CD4-positive, alpha-beta memory T cell (primary cell): ENCODE data around the gene STAT3. TPM values are rescaled to one million over a fixed set of nuclear protein-coding genes. Genes with fewer than 3 reads are reported as not detected.
"Not testable (repeated sequence)": the region's sequence is repeated elsewhere in the genome, so short reads cannot be mapped to it uniquely, and the experiment has no call there.

Experiments
- CTCF ChIA-PET: fragments of 350-600 bp; sonication (Branson Sonifier 250); formaldehyde crosslinking; loops from one replicate; lab custom pipeline; 2021; ENCODE audit warnings: inconsistent platforms; ENCODE audit not compliant: partially characterized antibody; lab: Charles Lee
- POLR2A ChIA-PET: fragments of 350-600 bp; sonication (Branson Sonifier 250); formaldehyde crosslinking; loops from one replicate; lab custom pipeline; 2021; ENCODE audit not compliant: partially characterized antibody; lab: Charles Lee
- DNase-seq, 5 donors: peaks; one replicate each; pipeline versions ENCODE4 v3.0.0 to v3.0.0-alpha.2; 2020 to 2022; ENCODE audit warnings: mixed read lengths in 1 of 5
- H3K27ac ChIP-seq: one replicate; pipeline ENCODE4 v1.7.0; 2013; ENCODE audit warnings: low read depth, low read length
- H3K27me3 ChIP-seq: 2 replicates; pipeline ENCODE4 v1.7.0; 2013; ENCODE audit warnings: mild to moderate bottlenecking, low read length, moderate library complexity; ENCODE audit not compliant: insufficient read depth
- H3K36me3 ChIP-seq: 2 replicates; pipeline ENCODE4 v1.7.0; 2013; ENCODE audit warnings: mild to moderate bottlenecking, low read length, moderate library complexity; ENCODE audit not compliant: insufficient read depth
- H3K4me1 ChIP-seq: 2 replicates; pipeline ENCODE4 v1.7.0; 2013; ENCODE audit warnings: mild to moderate bottlenecking, low read length, moderate library complexity; ENCODE audit not compliant: insufficient read depth
- H3K4me3 ChIP-seq, 2 donors: one replicate each; pipeline ENCODE4 v1.7.0; 2013; ENCODE audit warnings: low read length in 2 of 2, mild to moderate bottlenecking in 1 of 2
- H3K9me3 ChIP-seq, 2 donors: one replicate each; pipeline ENCODE4 v1.7.0; 2013; ENCODE audit warnings: low read length in 2 of 2, control low read depth in 1 of 2; ENCODE audit not compliant: control insufficient read depth in 1 of 2
- H3K27ac Mint-ChIP-seq, 7 donors: one replicate each; pipeline ENCODE4 v1.8.0; 2020 to 2021; ENCODE audit warnings: mixed read lengths in 7 of 7, mild to moderate bottlenecking in 6 of 7, inconsistent platforms in 3 of 7, moderate library complexity in 3 of 7
- H3K27me3 Mint-ChIP-seq, 2 donors: one replicate each; pipeline ENCODE4 v1.8.0; 2020 to 2021; ENCODE audit warnings: mixed read lengths in 2 of 2
- H3K36me3 Mint-ChIP-seq, 2 donors: one replicate each; pipeline ENCODE4 v1.8.0; 2020 to 2021; ENCODE audit warnings: mixed read lengths in 2 of 2, inconsistent platforms in 1 of 2, mild to moderate bottlenecking in 1 of 2
- H3K4me1 Mint-ChIP-seq, 4 donors: one replicate each; pipeline ENCODE4 v1.8.0; 2020 to 2021; ENCODE audit warnings: mixed read lengths in 4 of 4, mild to moderate bottlenecking in 1 of 4
- H3K4me3 Mint-ChIP-seq, 8 donors: one replicate each; pipeline ENCODE4 v1.8.0; 2020 to 2021; ENCODE audit warnings: mixed read lengths in 8 of 8, mild to moderate bottlenecking in 7 of 8, moderate library complexity in 6 of 8, inconsistent platforms in 3 of 8
- H3K9me3 Mint-ChIP-seq, 8 donors: one replicate each; pipeline ENCODE4 v1.8.0; 2020 to 2021; ENCODE audit warnings: mixed read lengths in 8 of 8, mild to moderate bottlenecking in 5 of 8, inconsistent platforms in 3 of 8, moderate library complexity in 1 of 8
- intact Hi-C: fragments of 100-400 bp; cut with micrococcal nuclease; formaldehyde crosslinking; loops from one replicate; pipeline ENCODE4 v1.15.1; 2023
- polyA plus RNA-seq, 2 donors: library from polyadenylated mRNA; unstranded; fragments of 300-500 nt; fragmentation: Illumina TruSeq; gene quantifications; one replicate each; pipeline ENCODE4 v1.2.3, GENCODE V29; 2021
- total RNA-seq, 2 experiments: library from RNA; stranded (reverse); gene quantifications; one replicate each; pipeline ENCODE4 v1.2.3, GENCODE V29; 2021

The STAT3 gene
- total and polyA plus RNA-seq, 4 experiments from 2014 or later, result 103 to 147 (median 130) TPM

- Mint-ChIP-seq H3K4me1 (peaks cover 61 to 85% (median 74%) of the 10 kb centered on the region in 4 donors), H3K4me3 (peak overlapping the region in 2 of 8 donors; percentile 8 to 45), H3K27me3 (no peaks in the 10 kb centered on the region), H3K9me3 (peaks cover 0 to 2% (median 0%) of the 10 kb centered on the region in 8 donors), H3K27ac (peak overlapping the region in 4 of 7 donors; percentile 10 to 86 (median 42)), H3K36me3 (peaks cover 14 to 28% of the 10 kb centered on the region in 2 donors)
- H3K4me1 ChIP-seq, result peaks cover 71% of the 10 kb centered on the region
- peaks cover 4% of the 10 kb centered on the region for H3K36me3 ChIP-seq
- no peaks in the 10 kb centered on the region for H3K9me3 ChIP-seq
- H3K27ac ChIP-seq, result no peak overlapping the region
- H3K4me3 ChIP-seq, result no peak overlapping the region
- ChIA-PET CTCF (no interaction called here), POLR2A (no interaction called here)
- no peak for DNase-seq
- intact Hi-C loops, result no loop called here
- H3K27me3 ChIP-seq, result no peaks in the 10 kb centered on the region
These were observed 25.0 kb downstream of the STAT3 start for GRCh38 chr17:42363231-42363630.

- peaks cover 69% of the 10 kb centered on the region for H3K4me1 ChIP-seq
- peaks cover 14 to 28% of the 10 kb centered on the region in 2 donors for H3K36me3 Mint-ChIP-seq
- no peak for DNase-seq
- H3K27me3 ChIP-seq, result no peaks in the 10 kb centered on the region
- peaks cover 56 to 84% (median 69%) of the 10 kb centered on the region in 4 donors for H3K4me1 Mint-ChIP-seq
- peaks cover under 1% of the 10 kb centered on the region for H3K36me3 ChIP-seq
- ChIA-PET POLR2A (interaction anchor here (0.9 to 1.1 kb wide), 2 partner anchors 26 to 80 kb away, joined by 3 to 5 read pairs; partner anchors contain the start of gene STAT3), CTCF (interaction anchor here (0.9 to 1.5 kb wide), 3 partner anchors 26 to 139 kb away, joined by 3 to 4 read pairs (median 4); partner anchors contain the start of gene STAT3)
- peaks cover 0 to 2% (median 0%) of the 10 kb centered on the region in 8 donors for H3K9me3 Mint-ChIP-seq
- H3K27ac ChIP-seq, result no peak overlapping the region
- peak overlapping the region in 4 of 8 donors; percentile 15 to 54 (median 36) for H3K4me3 Mint-ChIP-seq
- no peak overlapping the region for H3K4me3 ChIP-seq
- no peaks in the 10 kb centered on the region for H3K9me3 ChIP-seq
- intact Hi-C loops, result no loop called here
- no peaks in the 10 kb centered on the region for H3K27me3 Mint-ChIP-seq
- H3K27ac Mint-ChIP-seq, result peak overlapping the region; percentile 38 to 86 (median 72)
These were observed 25.8 kb downstream of the STAT3 start for GRCh38 chr17:42362245-42362961.

GRCh38 chr17:42361781-42362186 lies 26.5 kb downstream of the STAT3 start:
- Histone ChIP-seq H3K9me3 (no peaks in the 10 kb centered on the region), H3K36me3 (no peaks in the 10 kb centered on the region), H3K4me1 (peaks cover 65% of the 10 kb centered on the region), H3K4me3 (no peak overlapping the region), H3K27ac (peak overlapping the region; percentile 15), H3K27me3 (no peaks in the 10 kb centered on the region)
- Mint-ChIP-seq H3K9me3 (peaks cover 0 to 2% (median 0%) of the 10 kb centered on the region in 8 donors), H3K36me3 (peaks cover 14 to 31% of the 10 kb centered on the region in 2 donors), H3K4me3 (peak overlapping the region in 5 of 8 donors; percentile 13 to 45 (median 36)), H3K4me1 (peaks cover 55 to 82% (median 68%) of the 10 kb centered on the region in 4 donors), H3K27ac (peak overlapping the region; percentile 34 to 80 (median 72)), H3K27me3 (no peaks in the 10 kb centered on the region)
- DNase-seq, result peak in 3 of 5 donors; percentile 18 to 58 (median 22)
- POLR2A ChIA-PET, result interaction anchor here (1.1 to 1.9 kb wide), 2 partner anchors 21 to 27 kb away, joined by 5 to 6 read pairs; partner anchors contain the start of gene STAT3
- intact Hi-C loops, result no loop called here
- CTCF ChIA-PET, result interaction anchor here (0.9 to 1.5 kb wide), 4 partner anchors 14 to 139 kb away, joined by 3 to 4 read pairs (median 4); partner anchors contain the start of gene STAT3

- H3K9me3 ChIP-seq, intact Hi-C loops, H3K4me3 ChIP-seq, H3K36me3 ChIP-seq, H3K27me3 ChIP-seq, H3K9me3 Mint-ChIP-seq, H3K27me3 Mint-ChIP-seq, H3K27ac ChIP-seq, DNase-seq: not testable (repeated sequence)
- peaks cover 14 to 31% of the 10 kb centered on the region in 2 donors for H3K36me3 Mint-ChIP-seq
- peaks cover 54 to 76% (median 63%) of the 10 kb centered on the region in 4 donors for H3K4me1 Mint-ChIP-seq
- CTCF ChIA-PET, result interaction anchor here (0.7 to 1.4 kb wide), 2 partner anchors 12 to 138 kb away, joined by 3 read pairs; no protein-coding TSS in a partner anchor
- POLR2A ChIA-PET, result interaction anchor here (1.3 to 1.9 kb wide), 2 partner anchors 20 to 28 kb away, joined by 3 to 6 read pairs; no protein-coding TSS in a partner anchor
- H3K4me1 ChIP-seq, result peaks cover 57% of the 10 kb centered on the region
- peak overlapping the region in 1 of 7 donors; percentile 51 for H3K27ac Mint-ChIP-seq
- H3K4me3 Mint-ChIP-seq, result peak overlapping the region in 1 of 8 donors; percentile 6
These were observed 27.9 kb downstream of the STAT3 start for GRCh38 chr17:42360388-42360787.

GRCh38 chr17:42359133-42359532 lies 29.1 kb downstream of the STAT3 start:
- peaks cover 9 to 25% of the 10 kb centered on the region in 2 donors for H3K36me3 Mint-ChIP-seq
- H3K4me1 Mint-ChIP-seq, result peaks cover 46 to 69% (median 53%) of the 10 kb centered on the region in 4 donors
- peaks cover 0 to 2% (median 0%) of the 10 kb centered on the region in 8 donors for H3K9me3 Mint-ChIP-seq
- H3K27ac ChIP-seq, result no peak overlapping the region
- peaks cover 49% of the 10 kb centered on the region for H3K4me1 ChIP-seq
- no peaks in the 10 kb centered on the region for H3K27me3 Mint-ChIP-seq
- no peak overlapping the region for H3K4me3 ChIP-seq
- no peaks in the 10 kb centered on the region for H3K36me3 ChIP-seq
- CTCF ChIA-PET, result interaction anchor here (1.0 to 1.8 kb wide), 5 partner anchors 15 to 137 kb away, joined by 3 to 9 read pairs (median 4); no protein-coding TSS in a partner anchor
- POLR2A ChIA-PET, result no interaction called here
- intact Hi-C loops, result no loop called here
- no peak for DNase-seq
- no peaks in the 10 kb centered on the region for H3K27me3 ChIP-seq
- H3K4me3 Mint-ChIP-seq, result no peak overlapping the region
- peak overlapping the region in 3 of 7 donors; percentile 51 to 57 (median 56) for H3K27ac Mint-ChIP-seq
- no peaks in the 10 kb centered on the region for H3K9me3 ChIP-seq

- Mint-ChIP-seq H3K36me3 (peaks cover 9 to 21% of the 10 kb centered on the region in 2 donors), H3K27ac (peak overlapping the region in 2 of 7 donors; percentile 1 to 52), H3K27me3 (no peaks in the 10 kb centered on the region), H3K9me3 (peaks cover 0 to 2% (median 0%) of the 10 kb centered on the region in 8 donors), H3K4me1 (peaks cover 42 to 68% (median 51%) of the 10 kb centered on the region in 4 donors), H3K4me3 (peak overlapping the region in 1 of 8 donors; percentile 24)
- CTCF ChIA-PET, result interaction anchor here (0.7 to 1.8 kb wide), 8 partner anchors 14 to 136 kb away, joined by 3 to 9 read pairs (median 4); no protein-coding TSS in a partner anchor
- peaks cover 46% of the 10 kb centered on the region for H3K4me1 ChIP-seq
- intact Hi-C loops, result no loop called here
- no peak overlapping the region for H3K4me3 ChIP-seq
- DNase-seq, result no peak
- no peaks in the 10 kb centered on the region for H3K27me3 ChIP-seq
- no peak overlapping the region for H3K27ac ChIP-seq
- POLR2A ChIA-PET, result interaction anchor here (1.4 kb wide), 1 partner anchor 30 kb away, joined by 4 read pairs; the partner anchor contains the start of gene STAT3
- no peaks in the 10 kb centered on the region for H3K36me3 ChIP-seq
- H3K9me3 ChIP-seq, result no peaks in the 10 kb centered on the region
These were observed 29.8 kb downstream of the STAT3 start for GRCh38 chr17:42358434-42358833.
